Suppressor macrophage (primary cell): ENCODE results near the gene GEMIN5.

ENCODE experiments used
- DNase-seq, 4 experiments: peaks; one replicate each; pipeline ENCODE4 v3.0.0-alpha.2; 2020 to 2022

Gene GEMIN5

GRCh38 chr5:154885439-154885838 is 52.6 kb downstream of the GEMIN5 start:
- peak; percentile 40 to 77 (median 67) for DNase-seq

GRCh38 chr5:154884424-154884823 is 53.6 kb downstream of the GEMIN5 start:
- DNase-seq, result no peak

- no peak for DNase-seq
Observed at GRCh38 chr5:154881986-154882385, 56.0 kb downstream of the GEMIN5 start.

GRCh38 chr5:154878642-154879335 is 59.2 kb downstream of the GEMIN5 start:
- DNase-seq, result peak in 1 of 4 experiments; percentile 25

GRCh38 chr5:154873791-154874331 is 64.2 kb downstream of the GEMIN5 start:
- no peak for DNase-seq

- DNase-seq, result no peak
Observed at GRCh38 chr5:154871734-154872133, 66.3 kb downstream of the GEMIN5 start.

- DNase-seq, result peak in 1 of 4 experiments; percentile 12
Observed at GRCh38 chr5:154868702-154869101, 69.3 kb downstream of the GEMIN5 start.

- no peak for DNase-seq
Observed at GRCh38 chr5:154866841-154867240, 71.2 kb downstream of the GEMIN5 start.

GRCh38 chr5:154865466-154866184 is 72.4 kb downstream of the GEMIN5 start:
- DNase-seq, result no peak

- DNase-seq, result no peak
Observed at GRCh38 chr5:154863291-154864080, 74.5 kb downstream of the GEMIN5 start.

GRCh38 chr5:154862766-154863165 is 75.2 kb downstream of the GEMIN5 start:
- peak in 3 of 4 experiments; percentile 18 to 54 (median 25) for DNase-seq

- no peak for DNase-seq
Observed at GRCh38 chr5:154861946-154862345, 76.1 kb downstream of the GEMIN5 start.

- peak in 3 of 4 experiments; percentile 15 to 71 (median 61) for DNase-seq
Observed at GRCh38 chr5:154860765-154861164, 77.2 kb downstream of the GEMIN5 start.

GRCh38 chr5:154860123-154860522 is 77.9 kb downstream of the GEMIN5 start:
- peak; percentile 26 to 59 (median 42) for DNase-seq

- peak; percentile 57 to 81 (median 69) for DNase-seq
Observed at GRCh38 chr5:154858972-154859871, 78.8 kb downstream of the GEMIN5 start.

GRCh38 chr5:154858297-154858971 is 79.6 kb downstream of the GEMIN5 start, which contains the start of gene CNOT8:
CNOT8 (plus strand) TSS chr5:154858627; CDS start chr5:154863279, 4,652 bp downstream.
- peak; percentile 99 to 100 (median 99) for DNase-seq

GRCh38 chr5:154857530-154858296 is 80.3 kb downstream of the GEMIN5 start:
- DNase-seq, result peak; percentile 92 to 95 (median 94)

GRCh38 chr5:154851351-154851750 is 86.7 kb downstream of the GEMIN5 start:
- DNase-seq, result no peak

GRCh38 chr5:154850255-154851062 is 87.6 kb downstream of the GEMIN5 start, which contains the start of gene FAXDC2:
FAXDC2 (minus strand) TSS chr5:154850603; CDS start chr5:154838178, 12,425 bp downstream.
- DNase-seq, result peak; percentile 84 to 94 (median 92)
